Measurements from ENCODE around the gene CSF2RB.
"Not testable (repeated sequence)": the region's sequence is repeated elsewhere in the genome, so short reads cannot be mapped to it uniquely, and the experiment has no call there.

CSF2RB gene

DNA sequence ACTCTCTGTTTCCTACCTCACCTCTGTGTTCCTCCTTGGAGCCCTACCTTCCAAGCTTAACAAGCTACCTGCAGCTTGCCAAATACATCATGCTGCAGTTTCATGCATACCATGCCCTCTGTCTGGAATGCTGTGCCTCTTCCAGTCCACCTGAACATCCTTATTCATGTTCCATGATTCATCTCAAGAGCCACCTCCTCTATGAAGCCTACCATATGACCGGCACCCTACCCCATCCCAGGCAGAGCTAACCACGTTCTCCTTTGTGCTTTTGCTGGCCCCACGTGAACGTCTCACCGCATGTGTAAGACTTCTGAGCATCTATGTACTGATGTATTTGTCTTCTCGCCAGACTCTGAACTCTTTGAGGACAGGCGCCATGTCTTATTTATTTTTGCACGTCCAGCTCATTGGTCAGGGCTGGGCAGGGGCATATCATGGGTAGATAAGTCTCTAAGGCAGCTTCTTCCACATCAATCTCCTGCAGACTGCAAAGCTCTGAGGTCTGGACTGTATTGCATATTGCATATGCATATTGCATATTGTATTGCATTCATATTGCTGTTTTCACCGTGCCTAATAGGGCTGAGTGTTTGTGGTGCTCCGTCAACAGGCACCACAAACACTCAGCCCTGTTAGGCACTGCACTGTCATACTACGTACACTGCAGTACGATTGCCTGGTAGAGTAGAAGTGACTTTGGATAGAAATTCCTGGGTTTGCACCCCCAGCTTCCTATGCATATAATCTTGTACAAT is 74.8 kb downstream of the CSF2RB start:
- TF ChIP-seq, protein P1, sequence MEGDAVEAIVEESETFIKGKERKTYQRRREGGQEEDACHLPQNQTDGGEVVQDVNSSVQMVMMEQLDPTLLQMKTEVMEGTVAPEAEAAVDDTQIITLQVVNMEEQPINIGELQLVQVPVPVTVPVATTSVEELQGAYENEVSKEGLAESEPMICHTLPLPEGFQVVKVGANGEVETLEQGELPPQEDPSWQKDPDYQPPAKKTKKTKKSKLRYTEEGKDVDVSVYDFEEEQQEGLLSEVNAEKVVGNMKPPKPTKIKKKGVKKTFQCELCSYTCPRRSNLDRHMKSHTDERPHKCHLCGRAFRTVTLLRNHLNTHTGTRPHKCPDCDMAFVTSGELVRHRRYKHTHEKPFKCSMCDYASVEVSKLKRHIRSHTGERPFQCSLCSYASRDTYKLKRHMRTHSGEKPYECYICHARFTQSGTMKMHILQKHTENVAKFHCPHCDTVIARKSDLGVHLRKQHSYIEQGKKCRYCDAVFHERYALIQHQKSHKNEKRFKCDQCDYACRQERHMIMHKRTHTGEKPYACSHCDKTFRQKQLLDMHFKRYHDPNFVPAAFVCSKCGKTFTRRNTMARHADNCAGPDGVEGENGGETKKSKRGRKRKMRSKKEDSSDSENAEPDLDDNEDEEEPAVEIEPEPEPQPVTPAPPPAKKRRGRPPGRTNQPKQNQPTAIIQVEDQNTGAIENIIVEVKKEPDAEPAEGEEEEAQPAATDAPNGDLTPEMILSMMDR (IDR thresholded peaks at IDR 0.05; ENCODE audit: low read depth, low read length) = no peak
- H3K36me3 ChIP-seq = no peaks in the 10 kb centered on the region

DNA sequence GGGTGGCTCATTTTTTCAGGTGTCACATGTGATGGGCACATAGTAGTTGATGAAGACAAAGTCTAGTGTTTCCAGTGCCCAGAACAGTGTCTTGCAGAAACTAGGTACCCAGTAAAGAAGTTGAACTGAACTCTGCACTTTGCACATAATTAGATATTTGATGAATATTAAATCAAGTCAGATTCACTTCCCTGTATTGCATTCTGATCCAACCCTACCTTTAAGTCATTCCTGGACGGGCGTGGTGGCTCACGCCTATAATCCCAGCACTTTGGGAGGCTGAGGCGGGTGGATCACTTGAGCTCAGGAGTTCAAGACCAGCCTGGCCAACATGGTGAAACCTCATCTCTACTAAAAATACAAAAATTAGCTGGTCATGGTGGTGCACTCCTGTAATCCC is 75.6 kb downstream of the CSF2RB start:
- peaks cover 46% of the 10 kb centered on the region for H3K27me3 ChIP-seq (ENCODE audit: insufficient read depth, low read depth, severe bottlenecking)
- H3K9me3 ChIP-seq (ENCODE audit: severe bottlenecking) = peaks cover 18% of the 10 kb centered on the region
- H3K36me3 ChIP-seq; DNase-seq; H3K4me3 ChIP-seq (ENCODE audit: low read depth, low read length); H3K27ac ChIP-seq: not testable (repeated sequence)

More for the DNA sequence above, 74.8 kb downstream of the CSF2RB start:
- Histone ChIP-seq H3K9me3 (ENCODE audit: severe bottlenecking) (peaks cover 18% of the 10 kb centered on the region), H3K27ac (no peak overlapping the region), H3K27me3 (ENCODE audit: insufficient read depth, low read depth, severe bottlenecking) (peaks cover 44% of the 10 kb centered on the region), H3K4me3 (ENCODE audit: low read depth, low read length) (no peak overlapping the region)
- DNase-seq = no peak

Data from WERI-Rb-1 (cell line).